Astrocyte (in vitro differentiated cells and primary cell): Measurements from ENCODE around the gene CPEB3. TPM values are rescaled to one million over a fixed set of nuclear protein-coding genes. Genes with fewer than 3 reads are reported as not detected.

Experiments
- DNase-seq: peaks from one replicate; pipeline ENCODE4 v3.0.0-alpha.2; 2010; ENCODE audit warnings: low read depth
- FAIRE-seq: peaks from 2 replicates; lab custom pipeline; 2011; peaks lifted over from hg19 to GRCh38; lab: Jason Lieb, UNC
- H2AFZ ChIP-seq: 2 replicates; pipeline ENCODE4 v1.6.0; 2012; ENCODE audit warnings: low read depth, low read length, inconsistent platforms
- H3K27ac ChIP-seq: 2 replicates; pipeline ENCODE4 v1.5.1; 2011; ENCODE audit warnings: low read depth, low read length, inconsistent platforms
- H3K27me3 ChIP-seq: 2 replicates; pipeline ENCODE4 v1.6.0; 2011; ENCODE audit warnings: low read length, inconsistent platforms; ENCODE audit not compliant: insufficient read depth
- H3K36me3 ChIP-seq: 2 replicates; pipeline ENCODE4 v1.5.1; 2011; ENCODE audit warnings: low read length, inconsistent platforms; ENCODE audit not compliant: insufficient read depth
- H3K4me1 ChIP-seq: 2 replicates; pipeline ENCODE4 v1.5.1; 2011; ENCODE audit warnings: low read length, inconsistent platforms; ENCODE audit not compliant: insufficient read depth
- H3K4me2 ChIP-seq: 2 replicates; pipeline ENCODE4 v1.6.0; 2012; ENCODE audit warnings: low read length, inconsistent platforms
- H3K4me3 ChIP-seq: 2 replicates; pipeline ENCODE4 v1.5.1; 2011; ENCODE audit warnings: low read depth, mild to moderate bottlenecking, low read length, inconsistent platforms; ENCODE audit not compliant: insufficient read depth
- H3K79me2 ChIP-seq: 2 replicates; pipeline ENCODE4 v1.6.0; 2012; ENCODE audit warnings: mild to moderate bottlenecking, low read length, inconsistent platforms; ENCODE audit not compliant: insufficient read depth
- H3K9ac ChIP-seq: 2 replicates; pipeline ENCODE4 v1.6.0; 2012; ENCODE audit warnings: mild to moderate bottlenecking, low read length, inconsistent platforms
- H3K9me3 ChIP-seq: 2 replicates; pipeline ENCODE4 v1.5.1; 2012; ENCODE audit warnings: low read depth, mild to moderate bottlenecking, low read length, inconsistent platforms; ENCODE audit not compliant: insufficient read depth
- H4K20me1 ChIP-seq: 2 replicates; pipeline ENCODE4 v1.6.0; 2012; ENCODE audit warnings: low read length, inconsistent platforms; ENCODE audit not compliant: insufficient read depth
- H3K27ac Mint-ChIP-seq: one replicate; pipeline ENCODE4 v1.8.0; 2021; ENCODE audit warnings: mild to moderate bottlenecking, mixed read lengths; ENCODE audit not compliant: unreplicated experiment
- H3K27me3 Mint-ChIP-seq: one replicate; pipeline ENCODE4 v1.8.0; 2021; ENCODE audit warnings: low read depth, mixed read lengths; ENCODE audit not compliant: unreplicated experiment
- H3K36me3 Mint-ChIP-seq: one replicate; pipeline ENCODE4 v1.8.0; 2021; ENCODE audit warnings: low read depth, mixed read lengths; ENCODE audit not compliant: unreplicated experiment
- H3K4me1 Mint-ChIP-seq: one replicate; pipeline ENCODE4 v1.8.0; 2021; ENCODE audit warnings: low read depth, mixed read lengths; ENCODE audit not compliant: unreplicated experiment
- H3K4me3 Mint-ChIP-seq: one replicate; pipeline ENCODE4 v1.8.0; 2021; ENCODE audit warnings: mild to moderate bottlenecking, moderate library complexity, mixed read lengths; ENCODE audit not compliant: unreplicated experiment
- H3K9me3 Mint-ChIP-seq: one replicate; pipeline ENCODE4 v1.8.0; 2021; ENCODE audit warnings: mild to moderate bottlenecking, mixed read lengths; ENCODE audit not compliant: unreplicated experiment
- EZH2 ChIP-seq: IDR thresholded peaks from 2 replicates; pipeline ENCODE4 v1.6.1; 2012; ENCODE audit warnings: mild to moderate bottlenecking, low read length, inconsistent platforms; ENCODE audit not compliant: insufficient read depth
- total RNA-seq: library from RNA; stranded (reverse); gene quantifications from 2 replicates; pipeline ENCODE4 v1.2.1, GENCODE V29; 2021
- TF ChIP-seq, protein P1 (sequence below): IDR thresholded peaks from 2 replicates; pipeline ENCODE4 v1.5.1; 2011; ENCODE audit warnings: low read depth, mild to moderate bottlenecking, inconsistent platforms, low read length, moderate library complexity; ENCODE audit not compliant: insufficient read depth

The CPEB3 gene
- total RNA-seq, 1 donor from 2014 or later, result 1.6 TPM

DNA sequence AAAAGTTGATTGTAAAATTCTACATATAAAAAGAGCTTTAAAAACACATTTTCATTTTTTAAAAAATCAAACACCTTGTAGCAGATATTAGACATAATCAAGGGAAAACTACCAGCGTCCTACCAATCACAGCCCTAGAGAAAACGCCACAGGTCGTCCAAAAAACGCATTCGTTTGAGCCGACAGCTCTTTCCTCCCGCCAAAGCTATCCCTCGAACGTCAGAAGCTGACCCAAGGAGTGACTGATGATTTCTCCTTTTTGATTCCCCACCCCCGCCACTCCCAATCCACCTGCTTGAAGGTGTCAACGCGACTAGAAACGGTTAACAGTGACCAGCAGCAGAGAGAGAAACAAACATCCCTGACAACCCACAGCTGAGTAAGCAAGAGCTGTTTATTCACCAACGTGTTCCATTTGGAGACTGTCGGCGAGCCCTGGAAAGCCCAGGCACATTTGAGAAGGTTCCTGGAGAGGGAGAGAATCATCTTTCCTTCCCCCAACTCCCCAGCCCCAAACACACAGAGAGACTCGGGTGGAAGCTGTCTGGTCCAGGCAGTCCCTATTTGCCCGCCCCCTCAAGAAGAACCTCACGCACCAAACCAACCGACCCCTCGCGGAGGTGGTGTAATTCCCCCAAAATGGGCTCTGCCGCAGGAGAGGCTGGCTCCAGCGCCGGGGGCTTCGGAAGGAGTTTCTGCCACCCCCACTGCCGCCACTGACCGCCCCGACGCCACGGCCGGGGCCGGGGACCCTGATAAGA lies 622 bp downstream of the CPEB3 start:
- peaks cover 51% of the 10 kb centered on the region for H3K79me2 ChIP-seq
- Mint-ChIP-seq H3K27me3 (no peaks in the 10 kb centered on the region), H3K4me3 (peak overlapping the region; percentile 93), H3K4me1 (peaks cover 5% of the 10 kb centered on the region), H3K36me3 (no peaks in the 10 kb centered on the region), H3K9me3 (no peaks in the 10 kb centered on the region), H3K27ac (peak overlapping the region; percentile 2)
- peak overlapping the region; percentile 97 for H3K9ac ChIP-seq
- TF ChIP-seq, protein P1, sequence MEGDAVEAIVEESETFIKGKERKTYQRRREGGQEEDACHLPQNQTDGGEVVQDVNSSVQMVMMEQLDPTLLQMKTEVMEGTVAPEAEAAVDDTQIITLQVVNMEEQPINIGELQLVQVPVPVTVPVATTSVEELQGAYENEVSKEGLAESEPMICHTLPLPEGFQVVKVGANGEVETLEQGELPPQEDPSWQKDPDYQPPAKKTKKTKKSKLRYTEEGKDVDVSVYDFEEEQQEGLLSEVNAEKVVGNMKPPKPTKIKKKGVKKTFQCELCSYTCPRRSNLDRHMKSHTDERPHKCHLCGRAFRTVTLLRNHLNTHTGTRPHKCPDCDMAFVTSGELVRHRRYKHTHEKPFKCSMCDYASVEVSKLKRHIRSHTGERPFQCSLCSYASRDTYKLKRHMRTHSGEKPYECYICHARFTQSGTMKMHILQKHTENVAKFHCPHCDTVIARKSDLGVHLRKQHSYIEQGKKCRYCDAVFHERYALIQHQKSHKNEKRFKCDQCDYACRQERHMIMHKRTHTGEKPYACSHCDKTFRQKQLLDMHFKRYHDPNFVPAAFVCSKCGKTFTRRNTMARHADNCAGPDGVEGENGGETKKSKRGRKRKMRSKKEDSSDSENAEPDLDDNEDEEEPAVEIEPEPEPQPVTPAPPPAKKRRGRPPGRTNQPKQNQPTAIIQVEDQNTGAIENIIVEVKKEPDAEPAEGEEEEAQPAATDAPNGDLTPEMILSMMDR, result no peak
- no peak for TF ChIP-seq EZH2
- H3K4me1 ChIP-seq, result no peaks in the 10 kb centered on the region
- peak overlapping the region; percentile 99 for H3K4me2 ChIP-seq
- peak overlapping the region; percentile 75 for H3K4me3 ChIP-seq
- no peaks in the 10 kb centered on the region for H3K9me3 ChIP-seq
- peaks cover 3% of the 10 kb centered on the region for H3K36me3 ChIP-seq
- H3K27me3 ChIP-seq, result no peaks in the 10 kb centered on the region
- H3K27ac ChIP-seq, result peak overlapping the region; percentile 92
- FAIRE-seq (no peak), DNase-seq (peak; percentile 29)
- peaks cover 32% of the 10 kb centered on the region for H4K20me1 ChIP-seq
- H2AFZ ChIP-seq, result peak overlapping the region; percentile 90

DNA sequence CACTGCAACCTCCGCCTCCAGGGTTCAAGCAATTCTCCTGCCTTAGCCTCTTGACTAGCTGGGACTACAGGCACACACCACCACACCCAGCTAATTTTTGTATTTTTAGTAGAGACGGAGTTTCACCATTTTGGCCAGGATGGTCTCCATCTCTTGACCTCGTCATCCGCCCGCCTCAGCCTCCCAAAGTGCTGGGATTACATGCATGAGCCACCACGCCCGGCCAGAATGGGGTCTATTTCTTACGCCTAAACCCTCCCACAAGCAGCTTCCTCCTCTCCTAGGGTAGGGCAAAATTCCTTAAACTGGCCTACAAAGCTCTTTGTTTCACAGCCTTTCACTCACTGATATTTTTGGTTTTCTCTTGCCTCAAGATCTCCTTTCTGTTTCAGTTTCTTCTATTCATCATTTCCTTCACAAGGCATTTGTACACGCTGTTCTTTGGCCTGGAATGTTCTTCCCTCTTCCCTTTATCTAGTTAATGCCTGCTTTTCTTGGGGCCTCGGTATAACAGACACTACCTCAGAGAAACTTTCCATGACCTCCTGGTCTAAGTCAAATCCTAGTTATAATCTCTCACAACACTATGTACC lies 6.7 kb downstream of the CPEB3 start:
- H2AFZ ChIP-seq, result no peak overlapping the region

More for the DNA sequence above, 6.7 kb downstream of the CPEB3 start:
- no peak overlapping the region for H3K9ac ChIP-seq
- H3K4me2 ChIP-seq, result no peak overlapping the region
- peaks cover 6% of the 10 kb centered on the region for H3K79me2 ChIP-seq
- H3K4me3 ChIP-seq, result no peak overlapping the region
- DNase-seq (no peak), FAIRE-seq (no peak)
- no peaks in the 10 kb centered on the region for H3K27me3 ChIP-seq
- no peak overlapping the region for H3K27ac ChIP-seq
- Mint-ChIP-seq H3K36me3 (no peaks in the 10 kb centered on the region), H3K27me3 (no peaks in the 10 kb centered on the region), H3K27ac (peak overlapping the region; percentile 21), H3K4me1 (peaks cover 4% of the 10 kb centered on the region), H3K9me3 (no peaks in the 10 kb centered on the region), H3K4me3 (no peak overlapping the region)
- no peaks in the 10 kb centered on the region for H4K20me1 ChIP-seq
- no peaks in the 10 kb centered on the region for H3K9me3 ChIP-seq
- no peak for TF ChIP-seq EZH2
- TF ChIP-seq, protein P1, result no peak
- no peaks in the 10 kb centered on the region for H3K36me3 ChIP-seq
- no peaks in the 10 kb centered on the region for H3K4me1 ChIP-seq
